ENCODE measurements around the gene APP.

APP gene

GRCh38 chr21:25905126-25905525 is 265.4 kb downstream of the APP start:
- DNase-seq (ENCODE audit: low spot score) = no peak

GRCh38 chr21:25904044-25904695 is 266.4 kb downstream of the APP start:
- DNase-seq (ENCODE audit: low spot score) = no peak

GRCh38 chr21:25903607-25904006 is 267.0 kb downstream of the APP start:
- no peak for DNase-seq (ENCODE audit: low spot score)

- DNase-seq (ENCODE audit: low spot score) = no peak
Measured at GRCh38 chr21:25901330-25901979, 269.1 kb downstream of the APP start.

GRCh38 chr21:25898671-25899070 is 271.9 kb downstream of the APP start:
- DNase-seq (ENCODE audit: low spot score) = no peak

- DNase-seq (ENCODE audit: low spot score) = no peak
Measured at GRCh38 chr21:25897383-25897782, 273.2 kb downstream of the APP start.

- no peak for DNase-seq (ENCODE audit: low spot score)
Measured at GRCh38 chr21:25896501-25897056, 274.0 kb downstream of the APP start.

- no peak for DNase-seq (ENCODE audit: low spot score)
Measured at GRCh38 chr21:25895565-25896205, 274.9 kb downstream of the APP start.

- no peak for DNase-seq (ENCODE audit: low spot score)
Measured at GRCh38 chr21:25893191-25893590, 277.4 kb downstream of the APP start.

GRCh38 chr21:25891596-25891995 is 279.0 kb downstream of the APP start:
- DNase-seq (ENCODE audit: low spot score) = no peak

- no peak for DNase-seq (ENCODE audit: low spot score)
Measured at GRCh38 chr21:25890001-25890400, 280.6 kb downstream of the APP start.

GRCh38 chr21:25888711-25889110 is 281.9 kb downstream of the APP start:
- DNase-seq (ENCODE audit: low spot score) = no peak

- no peak for DNase-seq (ENCODE audit: low spot score)
Measured at GRCh38 chr21:25887646-25888306, 282.8 kb downstream of the APP start.

- DNase-seq (ENCODE audit: low spot score) = peak; percentile 37
Measured at GRCh38 chr21:25887166-25887565, 283.4 kb downstream of the APP start.

- DNase-seq (ENCODE audit: low spot score) = no peak
Measured at GRCh38 chr21:25885880-25886279, 284.7 kb downstream of the APP start.

- no peak for DNase-seq (ENCODE audit: low spot score)
Measured at GRCh38 chr21:25885405-25885804, 285.2 kb downstream of the APP start.

- no peak for DNase-seq (ENCODE audit: low spot score)
Measured at GRCh38 chr21:25884311-25884710, 286.3 kb downstream of the APP start.

GRCh38 chr21:25881524-25882376 is 288.8 kb downstream of the APP start:
- DNase-seq (ENCODE audit: low spot score) = peak; percentile 73

- DNase-seq (ENCODE audit: low spot score) = no peak
Measured at GRCh38 chr21:25879203-25879602, 291.4 kb downstream of the APP start.

- no peak for DNase-seq (ENCODE audit: low spot score)
Measured at GRCh38 chr21:25878344-25878743, 292.2 kb downstream of the APP start.

GRCh38 chr21:25872271-25872670 is 298.3 kb downstream of the APP start:
- peak; percentile 38 for DNase-seq (ENCODE audit: low spot score)

- DNase-seq (ENCODE audit: low spot score) = no peak
Measured at GRCh38 chr21:25871566-25871965, 299.0 kb downstream of the APP start.

All from iPS-NIHi11 (cell line).